ENCODE measurements around the gene SCAMP2. TPM values are rescaled to one million over a fixed set of nuclear protein-coding genes. Genes with fewer than 3 reads are reported as not detected.
A peak's percentile ranks its signal among the peaks of the same experiment; 100 is the strongest.

SCAMP2 gene
- polyA plus RNA-seq, 3 donors = 124 to 158 (median 124) TPM

DNA sequence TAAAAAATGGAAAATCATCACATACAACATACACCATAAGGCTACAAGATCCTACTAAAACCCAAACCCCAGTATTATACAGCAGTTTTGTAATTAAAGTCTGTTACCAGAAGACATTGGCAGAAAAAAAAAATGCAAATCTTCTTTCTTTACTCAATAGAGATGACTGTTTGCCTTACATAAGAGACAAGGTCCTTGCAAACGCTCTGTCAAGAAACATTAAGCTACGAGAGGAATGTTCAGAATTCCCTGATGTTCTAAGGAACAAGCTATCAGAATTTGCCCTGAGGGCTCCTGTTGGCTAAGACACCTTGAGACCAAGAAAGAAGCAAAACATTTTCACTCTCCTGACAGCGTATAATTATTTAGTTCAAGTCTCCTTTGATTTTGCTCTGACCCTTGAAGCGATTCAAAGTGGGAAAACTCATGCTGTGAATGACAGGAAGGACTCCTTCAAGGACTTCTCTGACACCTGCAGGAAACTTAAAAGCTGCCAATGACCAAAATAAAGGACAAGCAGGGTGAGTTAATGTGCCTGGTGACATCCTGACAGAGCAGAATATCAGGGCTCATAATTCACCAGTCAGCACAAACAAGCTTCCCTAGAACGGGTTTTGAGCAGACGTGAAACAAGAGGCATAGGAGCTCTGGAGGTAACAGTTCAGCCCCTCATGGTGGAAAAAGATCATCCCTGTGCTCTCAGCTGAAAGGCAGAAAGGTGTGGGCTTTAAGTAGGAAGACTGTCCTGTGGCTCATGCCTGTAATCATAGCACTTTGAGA is 2.5 kb downstream of the SCAMP2 start:
- Mint-ChIP-seq H3K36me3 (peaks cover 7 to 16% of the 10 kb centered on the region in 2 donors), H3K27me3 (ENCODE audit: low read depth in 3 of 3) (peaks cover 0 to 4% (median 1%) of the 10 kb centered on the region in 3 donors), H3K27ac (peak overlapping the region; percentile 91 to 98 (median 97)), H3K9me3 (peaks cover 0 to 1% (median 0%) of the 10 kb centered on the region in 7 donors), H3K4me3 (peak overlapping the region; percentile 26 to 77), H3K4me1 (peaks cover 76% of the 10 kb centered on the region)
- peaks cover 74 to 78% of the 10 kb centered on the region in 2 donors for H3K4me1 ChIP-seq (ENCODE audit: control insufficient read depth in 1 of 2, insufficient read depth in 2 of 2, low read length in 2 of 2)
- peak overlapping the region; percentile 68 to 81 for H3K27ac ChIP-seq (ENCODE audit: low read depth in 1 of 2, low read length in 2 of 2)
- peak overlapping the region in 2 of 3 experiments; percentile 4 to 69 for H3K4me3 ChIP-seq (replicated peaks in 1 of 3; ENCODE audit: low read depth in 2 of 3, low read length in 3 of 3)
- H3K36me3 ChIP-seq (replicated peaks in 1 of 2; ENCODE audit: control insufficient read depth in 1 of 2, insufficient read depth in 2 of 2, low read length in 2 of 2) = peaks cover 0 to 6% of the 10 kb centered on the region in 2 donors
- intact Hi-C loops (cut with micrococcal nuclease) = no loop called here
- no peak overlapping the region for H2AFZ ChIP-seq (ENCODE audit: insufficient read depth, low read depth, low read length, poor library complexity, severe bottlenecking)
- no peak for TF ChIP-seq CTCF (IDR thresholded peaks at IDR 0.05)
- peak overlapping the region; percentile 2 for H3K9ac ChIP-seq (ENCODE audit: insufficient read depth, low read length, poor library complexity, severe bottlenecking)
- WGBS (ENCODE audit: insufficient coverage) = 7% methylated on average over 5 of the region's 6 CpGs
- peaks cover 74% of the 10 kb centered on the region for H3K79me2 ChIP-seq (ENCODE audit: insufficient read depth, low read length)
- H3K4me2 ChIP-seq (replicated peaks; ENCODE audit: extremely low read depth, low read length, poor library complexity, severe bottlenecking) = peak overlapping the region; percentile 79
- DNase-seq = peak in 2 of 3 donors; percentile 22 to 24
- no peaks in the 10 kb centered on the region for H3K9me3 ChIP-seq (replicated peaks in 1 of 2; ENCODE audit: control insufficient read depth in 1 of 2, insufficient read depth in 1 of 2, low read length in 2 of 2)
- H4K20me1 ChIP-seq (ENCODE audit: insufficient read depth, low read length) = peaks cover 70% of the 10 kb centered on the region
- H3K27me3 ChIP-seq (ENCODE audit: control insufficient read depth in 2 of 2, insufficient read depth in 2 of 2, low read length in 2 of 2) = no peaks in the 10 kb centered on the region

DNA sequence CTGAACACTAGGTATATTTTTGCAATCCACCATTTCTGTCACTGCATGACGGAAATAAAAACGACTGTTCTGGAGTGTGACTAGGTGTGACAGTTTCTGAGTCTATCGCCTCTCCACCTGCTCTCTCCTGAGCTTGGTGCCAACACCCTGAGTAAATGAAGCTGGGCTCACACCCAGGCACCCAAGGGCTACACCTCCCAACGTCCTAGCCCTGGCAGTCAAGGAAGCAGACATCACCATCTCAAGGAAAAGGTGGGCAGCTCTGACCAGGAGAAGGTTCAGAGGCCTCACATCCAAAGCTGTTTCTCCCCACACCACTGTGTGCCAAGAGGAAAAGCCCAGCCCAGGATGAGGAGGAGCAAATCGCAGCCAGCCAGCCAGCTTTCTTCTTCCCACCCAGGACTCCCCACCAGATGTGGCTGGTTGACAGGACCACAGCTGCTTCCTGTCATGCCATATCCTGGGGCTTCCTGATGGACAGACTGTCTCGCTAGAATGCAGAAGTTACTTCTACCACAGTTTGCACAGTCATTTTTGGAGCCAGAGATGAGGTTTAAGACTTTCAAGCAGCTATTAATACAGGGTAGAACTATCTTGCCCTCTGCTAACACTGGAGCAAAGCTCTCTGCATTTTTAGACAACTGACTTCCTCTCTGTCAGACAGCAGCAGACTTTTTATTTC is 3.3 kb downstream of the SCAMP2 start:
- Histone ChIP-seq H3K27ac (ENCODE audit: low read depth in 1 of 2, low read length in 2 of 2) (peak overlapping the region; percentile 69 to 81), H3K4me3 (replicated peaks in 1 of 3; ENCODE audit: low read depth in 2 of 3, low read length in 3 of 3) (peak overlapping the region in 2 of 3 experiments; percentile 2 to 69), H4K20me1 (ENCODE audit: insufficient read depth, low read length) (peaks cover 78% of the 10 kb centered on the region), H3K4me1 (ENCODE audit: control insufficient read depth in 1 of 2, insufficient read depth in 2 of 2, low read length in 2 of 2) (peaks cover 74 to 78% of the 10 kb centered on the region in 2 donors), H3K27me3 (ENCODE audit: control insufficient read depth in 2 of 2, insufficient read depth in 2 of 2, low read length in 2 of 2) (no peaks in the 10 kb centered on the region), H2AFZ (ENCODE audit: insufficient read depth, low read depth, low read length, poor library complexity, severe bottlenecking) (no peak overlapping the region), H3K36me3 (replicated peaks in 1 of 2; ENCODE audit: control insufficient read depth in 1 of 2, insufficient read depth in 2 of 2, low read length in 2 of 2) (peaks cover 0 to 6% of the 10 kb centered on the region in 2 donors), H3K9ac (ENCODE audit: insufficient read depth, low read length, poor library complexity, severe bottlenecking) (peak overlapping the region; percentile 47), H3K4me2 (replicated peaks; ENCODE audit: extremely low read depth, low read length, poor library complexity, severe bottlenecking) (peak overlapping the region; percentile 79), H3K79me2 (ENCODE audit: insufficient read depth, low read length) (peaks cover 81% of the 10 kb centered on the region), H3K9me3 (replicated peaks in 1 of 2; ENCODE audit: control insufficient read depth in 1 of 2, insufficient read depth in 1 of 2, low read length in 2 of 2) (no peaks in the 10 kb centered on the region)
- Mint-ChIP-seq H3K4me3 (peak overlapping the region; percentile 26 to 77), H3K4me1 (peaks cover 82% of the 10 kb centered on the region), H3K27ac (peak overlapping the region; percentile 91 to 98 (median 97)), H3K9me3 (no peaks in the 10 kb centered on the region), H3K27me3 (ENCODE audit: low read depth in 3 of 3) (peaks cover 0 to 4% (median 0%) of the 10 kb centered on the region in 3 donors), H3K36me3 (peaks cover 9 to 19% of the 10 kb centered on the region in 2 donors)
- intact Hi-C loops (cut with micrococcal nuclease) = loop anchor here in 1 of 2 donors (5.0 kb wide), 1 partner anchor 32 kb away; no protein-coding TSS in a partner anchor
- peak; percentile 77 to 91 (median 85) for DNase-seq
- no peak for TF ChIP-seq CTCF (IDR thresholded peaks at IDR 0.05)
- 0% methylated on average over 3 of the region's 6 CpGs for WGBS (ENCODE audit: insufficient coverage)

All from CD14-positive monocyte (primary cell).